GM19467 (cell line): ENCODE results near the gene EFCAB8.
"Not testable (repeated sequence)": the region's sequence is repeated elsewhere in the genome, so short reads cannot be mapped to it uniquely, and the experiment has no call there.

Experiments
- ATAC-seq: cut with Tn5 transposase; IDR thresholded peaks from one replicate; pipeline ENCODE4 v1.9.1; 2021; ENCODE audit warnings: mild to moderate bottlenecking, moderate library complexity; ENCODE audit not compliant: unreplicated experiment

EFCAB8 gene

GRCh38 chr20:32943490-32944052, 84.8 kb downstream of the EFCAB8 start:
- ATAC-seq = no peak

- no peak for ATAC-seq
These were observed 87.0 kb downstream of the EFCAB8 start for GRCh38 chr20:32945710-32946221.

- ATAC-seq = no peak
These were observed 87.9 kb downstream of the EFCAB8 start for GRCh38 chr20:32946629-32947028.

GRCh38 chr20:32950539-32950938, 91.8 kb downstream of the EFCAB8 start:
- ATAC-seq = not testable (repeated sequence)

GRCh38 chr20:32957459-32957858, 98.7 kb downstream of the EFCAB8 start:
- ATAC-seq = no peak

GRCh38 chr20:32958574-32958973, 99.9 kb downstream of the EFCAB8 start:
- ATAC-seq = no peak

- ATAC-seq = no peak
These were observed 100.9 kb downstream of the EFCAB8 start for GRCh38 chr20:32959351-32960221.

GRCh38 chr20:32960222-32960518, 101.4 kb downstream of the EFCAB8 start:
- no peak for ATAC-seq

- no peak for ATAC-seq
These were observed 102.4 kb downstream of the EFCAB8 start for GRCh38 chr20:32960849-32961731.

- no peak for ATAC-seq
These were observed 103.3 kb downstream of the EFCAB8 start for GRCh38 chr20:32962053-32962452.

GRCh38 chr20:32962646-32963045, 103.9 kb downstream of the EFCAB8 start:
- not testable (repeated sequence) for ATAC-seq

- no peak for ATAC-seq
These were observed 104.5 kb downstream of the EFCAB8 start for GRCh38 chr20:32963176-32963575.

GRCh38 chr20:32964575-32964974, 105.9 kb downstream of the EFCAB8 start:
- no peak for ATAC-seq

- no peak for ATAC-seq
These were observed 106.4 kb downstream of the EFCAB8 start for GRCh38 chr20:32965115-32965514.

- ATAC-seq = no peak
These were observed 107.1 kb downstream of the EFCAB8 start for GRCh38 chr20:32965581-32966373.

GRCh38 chr20:32966382-32966781, 107.7 kb downstream of the EFCAB8 start:
- ATAC-seq = no peak

- ATAC-seq = no peak
These were observed 108.4 kb downstream of the EFCAB8 start for GRCh38 chr20:32966881-32967781.

- ATAC-seq = no peak
These were observed 109.3 kb downstream of the EFCAB8 start for GRCh38 chr20:32967961-32968457.

- no peak for ATAC-seq
These were observed 109.9 kb downstream of the EFCAB8 start for GRCh38 chr20:32968478-32969241.
